NT2/D1 (cell line): ENCODE measurements around the gene TLR1.

Experiments used
- SUZ12 ChIP-seq: IDR thresholded peaks from 2 replicates; pipeline ENCODE4 v1.6.1; 2011; ENCODE audit not compliant: insufficient read length, insufficient read depth; ENCODE audit errors: extremely low read depth
- YY1 ChIP-seq: IDR thresholded peaks from 2 replicates; pipeline ENCODE4 v1.6.1; 2011; ENCODE audit not compliant: insufficient read length, insufficient read depth
- ZNF274 ChIP-seq: IDR thresholded peaks from 2 replicates; pipeline ENCODE4 v1.6.1; 2011; ENCODE audit warnings: mild to moderate bottlenecking, low read depth, low read length

- no peak for TF ChIP-seq ZNF274
- TF ChIP-seq SUZ12: no peak
- no peak for TF ChIP-seq YY1
Measured at GRCh38 chr4:38752941-38753806, 51.4 kb downstream of the TLR1 start.
